GM03348 (cell line): Measurements from ENCODE around the gene GTSE1.

Experiments used
- DNase-seq: peaks from one replicate; pipeline ENCODE4 v3.0.0; 2012; ENCODE audit warnings: low spot score

The GTSE1 gene

GRCh38 chr22:46379066-46379930 lies 82.6 kb downstream of the GTSE1 start:
- DNase-seq: no peak

- no peak for DNase-seq
Measured at GRCh38 chr22:46380069-46380468, 83.4 kb downstream of the GTSE1 start.
